Activated T-helper 2 cell treated with anti-CD3 and anti-CD28 coated beads, Interferon-gamma antibody, Interleukin-2, Interleukin-4, amounts not matched to agents 10 μg/mL and 5 μg/mL and 100 μg/mL, durations not matched to agents 14 hours and 24 hours and 36 hours (primary cell): ENCODE data around the gene SLC6A1. TPM values are rescaled to one million over a fixed set of nuclear protein-coding genes. Genes with fewer than 3 reads are reported as not detected.

Experiments
- DNase-seq: peaks from one replicate; pipeline ENCODE4 v3.0.0; 2021; ENCODE audit warnings: low spot score
- H3K27ac Mint-ChIP-seq: one replicate; pipeline ENCODE4 v1.8.0; 2021; ENCODE audit warnings: mixed read lengths
- H3K27me3 Mint-ChIP-seq: one replicate; pipeline ENCODE4 v1.8.0; 2021; ENCODE audit warnings: low read depth, mixed read lengths
- H3K36me3 Mint-ChIP-seq: one replicate; pipeline ENCODE4 v1.8.0; 2021; ENCODE audit warnings: low read depth, mixed read lengths
- H3K4me1 Mint-ChIP-seq: one replicate; pipeline ENCODE4 v1.8.0; 2021; ENCODE audit warnings: low read depth, mixed read lengths
- H3K4me3 Mint-ChIP-seq: one replicate; pipeline ENCODE4 v1.8.0; 2021; ENCODE audit warnings: low read depth, mild to moderate bottlenecking, moderate library complexity, mixed read lengths
- H3K9me3 Mint-ChIP-seq: one replicate; pipeline ENCODE4 v1.8.0; 2021; ENCODE audit warnings: mixed read lengths
- intact Hi-C: fragments of 100-400 bp; cut with micrococcal nuclease; formaldehyde crosslinking; loops from one replicate; pipeline ENCODE4 v1.15.1; 2023
- total RNA-seq: library from RNA; stranded (reverse); gene quantifications from 2 replicates; pipeline ENCODE4 v1.2.3, GENCODE V29; 2022

Gene SLC6A1
- not detected in 2 replicates for total RNA-seq

- intact Hi-C loops, result no loop called here
- no peak for DNase-seq
- no peak within 1 kb of the TSS for H3K27ac Mint-ChIP-seq
- no peaks in the 10 kb centered on the region for H3K36me3 Mint-ChIP-seq
- H3K9me3 Mint-ChIP-seq, result no peaks in the 10 kb centered on the region
- H3K27me3 Mint-ChIP-seq, result peaks cover 60% of the 10 kb centered on the region
- peaks cover 3% of the 10 kb centered on the region for H3K4me1 Mint-ChIP-seq
- H3K4me3 Mint-ChIP-seq, result peak within 1 kb of the TSS; percentile 69
Measured at GRCh38 chr3:10992017-10992942, at the start of gene SLC6A1. SLC6A1 (plus strand) TSS chr3:10992748; CDS start chr3:11017212, 24,464 bp downstream.

DNA sequence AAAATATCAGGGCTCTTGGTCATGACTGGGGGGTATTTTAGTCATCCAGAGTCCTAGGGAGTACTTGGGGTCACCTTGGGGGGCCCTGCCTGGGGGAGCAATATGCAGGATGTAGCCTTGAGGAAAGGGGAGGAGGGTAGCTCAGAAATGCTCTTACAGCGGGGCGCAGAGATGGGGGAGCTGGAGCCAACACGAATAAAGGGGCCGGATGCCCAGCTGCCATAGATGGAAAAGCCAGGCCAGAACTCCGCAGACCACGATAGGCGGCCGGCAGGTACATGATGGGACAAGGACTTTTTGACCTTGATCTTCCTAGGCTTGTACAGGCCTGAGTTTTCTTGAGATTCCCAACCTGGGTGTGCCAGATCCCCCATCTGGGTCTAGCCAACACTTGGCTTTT lies 47.7 kb upstream of the SLC6A1 start:
- no peaks in the 10 kb centered on the region for H3K36me3 Mint-ChIP-seq
- H3K27me3 Mint-ChIP-seq, result no peaks in the 10 kb centered on the region
- H3K4me1 Mint-ChIP-seq, result no peaks in the 10 kb centered on the region

GRCh38 chr3:10945683-10946287 lies 46.8 kb upstream of the SLC6A1 start:
- Mint-ChIP-seq H3K36me3 (no peaks in the 10 kb centered on the region), H3K27me3 (no peaks in the 10 kb centered on the region), H3K4me3 (no peak overlapping the region), H3K9me3 (peaks cover 3% of the 10 kb centered on the region), H3K27ac (no peak overlapping the region), H3K4me1 (no peaks in the 10 kb centered on the region)
- intact Hi-C loops, result loop anchor here (1.0 kb wide), 1 partner anchor 114 kb away; no protein-coding TSS in a partner anchor
- peak; percentile 34 for DNase-seq

More for the DNA sequence above, 47.7 kb upstream of the SLC6A1 start:
- DNase-seq, result no peak
- no peak overlapping the region for H3K27ac Mint-ChIP-seq
- no peak overlapping the region for H3K4me3 Mint-ChIP-seq
- intact Hi-C loops, result loop anchor here (1.0 kb wide), 1 partner anchor 114 kb away; no protein-coding TSS in a partner anchor
- H3K9me3 Mint-ChIP-seq, result peaks cover 3% of the 10 kb centered on the region

DNA sequence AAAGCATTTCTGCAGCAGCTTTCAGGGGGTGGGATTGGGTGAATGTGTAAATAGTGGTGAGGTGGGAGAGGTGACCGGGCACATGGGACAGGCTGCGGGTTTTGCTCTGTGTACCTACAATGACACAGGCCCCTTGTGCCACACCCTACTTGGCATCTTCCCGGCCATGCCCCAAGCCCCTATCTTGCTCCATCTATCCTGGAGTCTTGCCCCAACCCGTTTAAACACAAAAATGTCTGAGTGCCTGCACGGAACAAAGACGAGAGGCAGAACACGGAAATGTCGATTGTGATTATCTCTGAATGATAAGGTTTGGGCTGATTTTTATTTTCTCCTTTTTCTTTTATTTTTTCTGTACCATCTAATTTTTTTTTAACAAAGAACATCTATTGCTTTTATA lies 46.0 kb upstream of the SLC6A1 start:
- intact Hi-C loops, result no loop called here
- H3K9me3 Mint-ChIP-seq, result peaks cover 3% of the 10 kb centered on the region
- H3K4me3 Mint-ChIP-seq, result no peak overlapping the region

GRCh38 chr3:10948326-10948725 lies 44.2 kb upstream of the SLC6A1 start:
- H3K4me3 Mint-ChIP-seq, result no peak overlapping the region

More for the DNA sequence above, 46.0 kb upstream of the SLC6A1 start:
- Mint-ChIP-seq H3K36me3 (no peaks in the 10 kb centered on the region), H3K27ac (no peak overlapping the region), H3K27me3 (no peaks in the 10 kb centered on the region), H3K4me1 (no peaks in the 10 kb centered on the region)
- DNase-seq, result no peak

DNA sequence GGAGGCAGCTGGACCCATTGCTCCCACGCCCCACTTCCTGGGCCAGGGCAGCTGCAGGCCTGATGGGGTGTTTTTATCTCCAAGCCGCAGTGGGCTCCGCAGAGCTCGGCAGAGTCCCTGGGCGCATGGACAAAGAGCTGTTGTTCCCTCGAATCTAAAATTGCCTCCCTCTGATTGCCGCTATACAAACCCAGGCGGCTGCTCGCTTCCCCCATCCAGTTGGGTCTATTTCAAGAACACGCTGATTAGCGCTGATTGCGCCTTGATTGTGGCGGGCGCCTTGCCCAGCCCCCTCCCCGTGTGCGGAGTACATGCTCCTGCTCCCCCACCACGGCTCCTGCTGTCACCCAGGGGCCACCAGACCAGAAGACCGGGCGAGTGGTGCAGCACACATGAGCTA lies 43.4 kb upstream of the SLC6A1 start:
- no peak for DNase-seq
- no peak overlapping the region for H3K27ac Mint-ChIP-seq
- intact Hi-C loops, result no loop called here
- no peaks in the 10 kb centered on the region for H3K27me3 Mint-ChIP-seq
- no peaks in the 10 kb centered on the region for H3K9me3 Mint-ChIP-seq
- H3K36me3 Mint-ChIP-seq, result no peaks in the 10 kb centered on the region
- H3K4me3 Mint-ChIP-seq, result no peak overlapping the region
- H3K4me1 Mint-ChIP-seq, result no peaks in the 10 kb centered on the region

More at GRCh38 chr3:10948326-10948725, 44.2 kb upstream of the SLC6A1 start:
- H3K36me3 Mint-ChIP-seq, result no peaks in the 10 kb centered on the region
- no peak for DNase-seq
- no peaks in the 10 kb centered on the region for H3K27me3 Mint-ChIP-seq
- H3K9me3 Mint-ChIP-seq, result no peaks in the 10 kb centered on the region
- intact Hi-C loops, result no loop called here
- no peaks in the 10 kb centered on the region for H3K4me1 Mint-ChIP-seq
- no peak overlapping the region for H3K27ac Mint-ChIP-seq

DNA sequence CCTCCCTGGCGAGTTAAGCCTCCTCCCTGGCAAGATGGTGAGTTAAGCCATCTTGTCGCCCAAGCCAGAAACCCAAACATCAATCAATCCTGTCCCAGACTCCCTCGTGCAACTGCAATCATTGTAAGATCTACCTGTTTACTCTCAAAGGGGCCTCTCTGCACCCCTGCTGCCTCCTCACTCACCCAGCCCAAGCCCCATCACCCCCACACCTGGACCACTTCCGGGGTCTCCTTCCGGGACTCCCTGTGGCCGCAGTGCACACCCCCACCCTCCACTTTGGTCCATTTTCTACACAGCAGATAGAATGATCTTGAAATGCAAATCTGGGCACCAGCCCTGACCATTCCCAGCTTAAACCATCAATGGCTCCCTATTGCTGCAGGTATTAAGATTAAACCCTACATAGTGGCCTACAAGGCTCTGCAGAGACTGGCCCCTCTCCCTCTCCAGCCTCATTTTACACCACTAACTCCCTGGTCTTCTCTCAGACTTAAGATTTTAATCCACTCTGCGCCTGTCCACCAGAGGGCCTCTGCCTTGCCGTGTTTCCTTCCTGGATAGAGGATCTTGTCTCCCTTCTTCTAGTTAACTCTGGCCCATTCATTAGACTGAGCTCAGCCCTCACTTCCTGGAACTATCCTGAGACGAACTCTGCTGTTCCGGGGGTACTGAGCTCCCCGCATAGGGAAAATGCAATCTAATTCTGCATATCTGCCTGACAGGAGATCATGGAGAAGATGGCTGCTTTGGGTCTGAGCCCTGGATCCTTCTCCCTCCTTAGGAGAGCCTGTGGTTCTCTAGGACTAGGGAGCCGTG lies 41.9 kb upstream of the SLC6A1 start:
- intact Hi-C loops, result no loop called here
- no peaks in the 10 kb centered on the region for H3K9me3 Mint-ChIP-seq
- no peaks in the 10 kb centered on the region for H3K4me1 Mint-ChIP-seq
- no peak for DNase-seq
- no peak overlapping the region for H3K27ac Mint-ChIP-seq
- H3K27me3 Mint-ChIP-seq, result no peaks in the 10 kb centered on the region
- H3K36me3 Mint-ChIP-seq, result no peaks in the 10 kb centered on the region
- no peak overlapping the region for H3K4me3 Mint-ChIP-seq

- Mint-ChIP-seq H3K9me3 (no peaks in the 10 kb centered on the region), H3K27me3 (no peaks in the 10 kb centered on the region), H3K36me3 (no peaks in the 10 kb centered on the region), H3K27ac (no peak overlapping the region), H3K4me3 (no peak overlapping the region), H3K4me1 (no peaks in the 10 kb centered on the region)
- DNase-seq, result no peak
- intact Hi-C loops, result no loop called here
Measured at GRCh38 chr3:10951295-10951926, 41.1 kb upstream of the SLC6A1 start.

- Mint-ChIP-seq H3K27ac (no peak overlapping the region), H3K27me3 (no peaks in the 10 kb centered on the region), H3K4me3 (no peak overlapping the region), H3K9me3 (no peaks in the 10 kb centered on the region), H3K4me1 (no peaks in the 10 kb centered on the region), H3K36me3 (no peaks in the 10 kb centered on the region)
- intact Hi-C loops, result no loop called here
- no peak for DNase-seq
Measured at GRCh38 chr3:10952525-10952924, 40.0 kb upstream of the SLC6A1 start.

- no peak overlapping the region for H3K27ac Mint-ChIP-seq
Measured at GRCh38 chr3:10954740-10955139, 37.8 kb upstream of the SLC6A1 start.

GRCh38 chr3:10955711-10956453 lies 36.7 kb upstream of the SLC6A1 start:
- intact Hi-C loops, result no loop called here
- Mint-ChIP-seq H3K4me3 (no peak overlapping the region), H3K9me3 (no peaks in the 10 kb centered on the region), H3K4me1 (no peaks in the 10 kb centered on the region), H3K27me3 (no peaks in the 10 kb centered on the region), H3K27ac (no peak overlapping the region), H3K36me3 (no peaks in the 10 kb centered on the region)
- no peak for DNase-seq

More at GRCh38 chr3:10954740-10955139, 37.8 kb upstream of the SLC6A1 start:
- Mint-ChIP-seq H3K27me3 (no peaks in the 10 kb centered on the region), H3K4me3 (no peak overlapping the region), H3K9me3 (no peaks in the 10 kb centered on the region), H3K36me3 (no peaks in the 10 kb centered on the region), H3K4me1 (no peaks in the 10 kb centered on the region)
- intact Hi-C loops, result no loop called here
- no peak for DNase-seq

GRCh38 chr3:10956531-10956930 lies 36.0 kb upstream of the SLC6A1 start:
- no peaks in the 10 kb centered on the region for H3K4me1 Mint-ChIP-seq
- no peaks in the 10 kb centered on the region for H3K27me3 Mint-ChIP-seq
- intact Hi-C loops, result no loop called here
- no peak overlapping the region for H3K4me3 Mint-ChIP-seq
- no peak for DNase-seq
- no peak overlapping the region for H3K27ac Mint-ChIP-seq
- no peaks in the 10 kb centered on the region for H3K9me3 Mint-ChIP-seq
- H3K36me3 Mint-ChIP-seq, result no peaks in the 10 kb centered on the region
